ENCODE data around the gene CDK5RAP2. TPM values are rescaled to one million over a fixed set of nuclear protein-coding genes. Genes with fewer than 3 reads are reported as not detected.

CDK5RAP2 gene
- total RNA-seq, 1 donor from 2014 or later = 66.6 TPM

- DNase-seq (ENCODE audit: low read depth) = no peak
Observed at GRCh38 chr9:120385606-120386389, 194.2 kb downstream of the CDK5RAP2 start.

GRCh38 chr9:120384925-120385272 lies 195.1 kb downstream of the CDK5RAP2 start:
- DNase-seq (ENCODE audit: low read depth) = no peak

- peak; percentile 81 for DNase-seq (ENCODE audit: low read depth)
Observed at GRCh38 chr9:120383999-120384924, 195.7 kb downstream of the CDK5RAP2 start.

- no peak for DNase-seq (ENCODE audit: low read depth)
Observed at GRCh38 chr9:120383611-120383998, 196.4 kb downstream of the CDK5RAP2 start.

GRCh38 chr9:120382453-120382852 lies 197.5 kb downstream of the CDK5RAP2 start:
- DNase-seq (ENCODE audit: low read depth) = no peak

- no peak for DNase-seq (ENCODE audit: low read depth)
Observed at GRCh38 chr9:120381839-120382238, 198.1 kb downstream of the CDK5RAP2 start.

GRCh38 chr9:120379611-120380010 lies 200.4 kb downstream of the CDK5RAP2 start:
- DNase-seq (ENCODE audit: low read depth) = no peak

- DNase-seq (ENCODE audit: low read depth) = no peak
Observed at GRCh38 chr9:120378680-120379079, 201.3 kb downstream of the CDK5RAP2 start.

GRCh38 chr9:120377268-120378159 lies 202.5 kb downstream of the CDK5RAP2 start:
- DNase-seq (ENCODE audit: low read depth) = no peak

- no peak for DNase-seq (ENCODE audit: low read depth)
Observed at GRCh38 chr9:120376101-120376500, 203.9 kb downstream of the CDK5RAP2 start.

GRCh38 chr9:120375316-120375715 lies 204.7 kb downstream of the CDK5RAP2 start:
- DNase-seq (ENCODE audit: low read depth) = no peak

- no peak for DNase-seq (ENCODE audit: low read depth)
Observed at GRCh38 chr9:120374817-120375216, 205.2 kb downstream of the CDK5RAP2 start.

GRCh38 chr9:120374239-120374638 lies 205.7 kb downstream of the CDK5RAP2 start:
- no peak for DNase-seq (ENCODE audit: low read depth)

GRCh38 chr9:120372040-120372439 lies 207.9 kb downstream of the CDK5RAP2 start:
- no peak for DNase-seq (ENCODE audit: low read depth)

GRCh38 chr9:120369608-120370220 lies 210.3 kb downstream of the CDK5RAP2 start:
- no peak for DNase-seq (ENCODE audit: low read depth)

GRCh38 chr9:120368799-120369198 lies 211.2 kb downstream of the CDK5RAP2 start:
- no peak for DNase-seq (ENCODE audit: low read depth)

GRCh38 chr9:120366644-120367019 lies 213.3 kb downstream of the CDK5RAP2 start:
- peak; percentile 63 for DNase-seq (ENCODE audit: low read depth)

- DNase-seq (ENCODE audit: low read depth) = no peak
Observed at GRCh38 chr9:120365386-120365785, 214.6 kb downstream of the CDK5RAP2 start.

GRCh38 chr9:120363697-120364096 lies 216.3 kb downstream of the CDK5RAP2 start:
- no peak for DNase-seq (ENCODE audit: low read depth)

GRCh38 chr9:120362446-120362845 lies 217.5 kb downstream of the CDK5RAP2 start:
- no peak for DNase-seq (ENCODE audit: low read depth)

GRCh38 chr9:120361551-120361950 lies 218.4 kb downstream of the CDK5RAP2 start:
- DNase-seq (ENCODE audit: low read depth) = no peak
